Dendritic cell treated with granulocyte-macrophage colony-stimulating factor and Interleukin-4, amounts not matched to agents 40 ng/mL and 50 ng/mL, for 4 days (primary cell): Measurements from ENCODE around the gene COL5A2.

Experiments used
- H3K27ac Mint-ChIP-seq: one replicate; pipeline ENCODE4 v1.8.0; 2022; ENCODE audit warnings: mild to moderate bottlenecking, mixed read lengths
- H3K27me3 Mint-ChIP-seq: one replicate; pipeline ENCODE4 v1.8.0; 2022; ENCODE audit warnings: mild to moderate bottlenecking, mixed read lengths
- H3K36me3 Mint-ChIP-seq: one replicate; pipeline ENCODE4 v1.8.0; 2022; ENCODE audit warnings: low read depth, mixed read lengths
- H3K4me1 Mint-ChIP-seq: one replicate; pipeline ENCODE4 v1.8.0; 2022; ENCODE audit warnings: low read depth, mixed read lengths
- H3K4me3 Mint-ChIP-seq: one replicate; pipeline ENCODE4 v1.8.0; 2022; ENCODE audit warnings: mild to moderate bottlenecking, moderate library complexity, mixed read lengths
- H3K9me3 Mint-ChIP-seq: one replicate; pipeline ENCODE4 v1.8.0; 2022; ENCODE audit warnings: mixed read lengths
- intact Hi-C: fragments of 100-400 bp; cut with micrococcal nuclease; formaldehyde crosslinking; loops from one replicate; pipeline ENCODE4 v1.15.0; 2022

COL5A2 gene

GRCh38 chr2:189179570-189179950 lies at the start of gene COL5A2:
Gene COL5A2, minus strand, starts transcription at chr2:189179761. Its CDS starts 157 bp downstream, at chr2:189179604.
- no peaks in the 10 kb centered on the region for H3K36me3 Mint-ChIP-seq
- intact Hi-C loops = no loop called here
- no peaks in the 10 kb centered on the region for H3K9me3 Mint-ChIP-seq
- H3K27ac Mint-ChIP-seq = no peak within 1 kb of the TSS
- peaks cover 8% of the 10 kb centered on the region for H3K27me3 Mint-ChIP-seq
- no peaks in the 10 kb centered on the region for H3K4me1 Mint-ChIP-seq
- H3K4me3 Mint-ChIP-seq = no peak within 1 kb of the TSS

- Mint-ChIP-seq H3K9me3 (no peaks in the 10 kb centered on the region), H3K4me3 (no peak overlapping the region), H3K27me3 (no peaks in the 10 kb centered on the region), H3K27ac (no peak overlapping the region), H3K36me3 (no peaks in the 10 kb centered on the region), H3K4me1 (no peaks in the 10 kb centered on the region)
- intact Hi-C loops = no loop called here
These were observed 46.5 kb upstream of the COL5A2 start for GRCh38 chr2:189226017-189226416.

- Mint-ChIP-seq H3K9me3 (no peaks in the 10 kb centered on the region), H3K4me3 (no peak overlapping the region), H3K36me3 (no peaks in the 10 kb centered on the region), H3K27me3 (no peaks in the 10 kb centered on the region), H3K4me1 (no peaks in the 10 kb centered on the region), H3K27ac (no peak overlapping the region)
- intact Hi-C loops = no loop called here
These were observed 45.5 kb upstream of the COL5A2 start for GRCh38 chr2:189225032-189225431.

GRCh38 chr2:189222468-189223105 lies 43.0 kb upstream of the COL5A2 start:
- Mint-ChIP-seq H3K4me3 (no peak overlapping the region), H3K27ac (no peak overlapping the region), H3K27me3 (no peaks in the 10 kb centered on the region), H3K36me3 (no peaks in the 10 kb centered on the region), H3K4me1 (no peaks in the 10 kb centered on the region), H3K9me3 (no peaks in the 10 kb centered on the region)
- intact Hi-C loops = no loop called here

- Mint-ChIP-seq H3K27me3 (no peaks in the 10 kb centered on the region), H3K4me1 (no peaks in the 10 kb centered on the region), H3K4me3 (no peak overlapping the region), H3K9me3 (no peaks in the 10 kb centered on the region), H3K27ac (no peak overlapping the region), H3K36me3 (no peaks in the 10 kb centered on the region)
- intact Hi-C loops = no loop called here
These were observed 42.4 kb upstream of the COL5A2 start for GRCh38 chr2:189221811-189222467.

GRCh38 chr2:189218236-189218635 lies 38.7 kb upstream of the COL5A2 start:
- no peaks in the 10 kb centered on the region for H3K27me3 Mint-ChIP-seq
- no peaks in the 10 kb centered on the region for H3K9me3 Mint-ChIP-seq
- intact Hi-C loops = no loop called here
- H3K27ac Mint-ChIP-seq = no peak overlapping the region
- H3K36me3 Mint-ChIP-seq = no peaks in the 10 kb centered on the region
- no peaks in the 10 kb centered on the region for H3K4me1 Mint-ChIP-seq
- no peak overlapping the region for H3K4me3 Mint-ChIP-seq

GRCh38 chr2:189217541-189217940 lies 38.0 kb upstream of the COL5A2 start:
- Mint-ChIP-seq H3K27me3 (no peaks in the 10 kb centered on the region), H3K4me3 (no peak overlapping the region), H3K4me1 (no peaks in the 10 kb centered on the region), H3K36me3 (no peaks in the 10 kb centered on the region), H3K9me3 (no peaks in the 10 kb centered on the region), H3K27ac (no peak overlapping the region)
- intact Hi-C loops = no loop called here

GRCh38 chr2:189217051-189217450 lies 37.5 kb upstream of the COL5A2 start:
- Mint-ChIP-seq H3K4me3 (no peak overlapping the region), H3K36me3 (no peaks in the 10 kb centered on the region), H3K4me1 (no peaks in the 10 kb centered on the region), H3K27ac (no peak overlapping the region), H3K27me3 (no peaks in the 10 kb centered on the region), H3K9me3 (no peaks in the 10 kb centered on the region)
- intact Hi-C loops = no loop called here

GRCh38 chr2:189214484-189214883 lies 34.9 kb upstream of the COL5A2 start:
- intact Hi-C loops = no loop called here
- Mint-ChIP-seq H3K9me3 (no peaks in the 10 kb centered on the region), H3K36me3 (no peaks in the 10 kb centered on the region), H3K4me1 (no peaks in the 10 kb centered on the region), H3K4me3 (no peak overlapping the region), H3K27ac (no peak overlapping the region), H3K27me3 (no peaks in the 10 kb centered on the region)

- no peaks in the 10 kb centered on the region for H3K9me3 Mint-ChIP-seq
- H3K4me3 Mint-ChIP-seq = no peak overlapping the region
- H3K27ac Mint-ChIP-seq = no peak overlapping the region
- no peaks in the 10 kb centered on the region for H3K4me1 Mint-ChIP-seq
- H3K36me3 Mint-ChIP-seq = no peaks in the 10 kb centered on the region
- H3K27me3 Mint-ChIP-seq = no peaks in the 10 kb centered on the region
- intact Hi-C loops = no loop called here
These were observed 33.7 kb upstream of the COL5A2 start for GRCh38 chr2:189213250-189213649.

- intact Hi-C loops = no loop called here
- Mint-ChIP-seq H3K9me3 (no peaks in the 10 kb centered on the region), H3K4me3 (no peak overlapping the region), H3K27ac (no peak overlapping the region), H3K4me1 (no peaks in the 10 kb centered on the region), H3K27me3 (no peaks in the 10 kb centered on the region), H3K36me3 (no peaks in the 10 kb centered on the region)
These were observed 30.9 kb upstream of the COL5A2 start for GRCh38 chr2:189210250-189211087.

GRCh38 chr2:189208254-189208653 lies 28.7 kb upstream of the COL5A2 start:
- H3K27me3 Mint-ChIP-seq = no peaks in the 10 kb centered on the region
- no peaks in the 10 kb centered on the region for H3K9me3 Mint-ChIP-seq
- no peaks in the 10 kb centered on the region for H3K36me3 Mint-ChIP-seq
- H3K4me1 Mint-ChIP-seq = no peaks in the 10 kb centered on the region
- no peak overlapping the region for H3K4me3 Mint-ChIP-seq
- intact Hi-C loops = no loop called here
- H3K27ac Mint-ChIP-seq = no peak overlapping the region

GRCh38 chr2:189204322-189204941 lies 24.9 kb upstream of the COL5A2 start:
- H3K9me3 Mint-ChIP-seq = no peaks in the 10 kb centered on the region
- H3K4me1 Mint-ChIP-seq = no peaks in the 10 kb centered on the region
- H3K4me3 Mint-ChIP-seq = no peak overlapping the region
- no peak overlapping the region for H3K27ac Mint-ChIP-seq
- no peaks in the 10 kb centered on the region for H3K36me3 Mint-ChIP-seq
- no peaks in the 10 kb centered on the region for H3K27me3 Mint-ChIP-seq
- intact Hi-C loops = no loop called here

- Mint-ChIP-seq H3K27me3 (no peaks in the 10 kb centered on the region), H3K36me3 (no peaks in the 10 kb centered on the region), H3K4me1 (no peaks in the 10 kb centered on the region), H3K9me3 (no peaks in the 10 kb centered on the region), H3K4me3 (no peak overlapping the region), H3K27ac (no peak overlapping the region)
- intact Hi-C loops = no loop called here
These were observed 23.7 kb upstream of the COL5A2 start for GRCh38 chr2:189203177-189203799.
